ENCODE measurements around the gene GDF3.

DNA sequence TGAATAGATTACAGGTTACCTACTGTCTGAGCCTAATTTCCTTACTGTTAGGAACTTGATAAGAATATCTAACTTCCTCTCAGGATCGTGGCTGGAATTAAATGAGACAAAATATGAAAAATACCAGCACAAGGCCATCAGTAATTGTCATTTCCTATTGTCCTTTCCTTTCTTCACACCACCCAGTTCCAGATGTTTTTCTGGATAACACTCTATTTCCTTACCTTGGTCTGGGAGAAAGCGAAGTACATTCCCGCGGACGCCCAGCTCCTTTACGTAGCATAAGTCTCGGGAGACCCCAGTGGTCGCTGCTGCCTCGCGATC, 376 bp downstream of the GDF3 start:
- TF ChIP-seq, protein P1, sequence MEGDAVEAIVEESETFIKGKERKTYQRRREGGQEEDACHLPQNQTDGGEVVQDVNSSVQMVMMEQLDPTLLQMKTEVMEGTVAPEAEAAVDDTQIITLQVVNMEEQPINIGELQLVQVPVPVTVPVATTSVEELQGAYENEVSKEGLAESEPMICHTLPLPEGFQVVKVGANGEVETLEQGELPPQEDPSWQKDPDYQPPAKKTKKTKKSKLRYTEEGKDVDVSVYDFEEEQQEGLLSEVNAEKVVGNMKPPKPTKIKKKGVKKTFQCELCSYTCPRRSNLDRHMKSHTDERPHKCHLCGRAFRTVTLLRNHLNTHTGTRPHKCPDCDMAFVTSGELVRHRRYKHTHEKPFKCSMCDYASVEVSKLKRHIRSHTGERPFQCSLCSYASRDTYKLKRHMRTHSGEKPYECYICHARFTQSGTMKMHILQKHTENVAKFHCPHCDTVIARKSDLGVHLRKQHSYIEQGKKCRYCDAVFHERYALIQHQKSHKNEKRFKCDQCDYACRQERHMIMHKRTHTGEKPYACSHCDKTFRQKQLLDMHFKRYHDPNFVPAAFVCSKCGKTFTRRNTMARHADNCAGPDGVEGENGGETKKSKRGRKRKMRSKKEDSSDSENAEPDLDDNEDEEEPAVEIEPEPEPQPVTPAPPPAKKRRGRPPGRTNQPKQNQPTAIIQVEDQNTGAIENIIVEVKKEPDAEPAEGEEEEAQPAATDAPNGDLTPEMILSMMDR (IDR thresholded peaks at IDR 0.05 in 4 of 5, conservative IDR thresholded peaks at IDR 0.05 in 1 of 5), result no peak
- no peak for TF ChIP-seq POLR2A (IDR thresholded peaks at IDR 0.05)

All from gastrocnemius medialis (tissue), 4 donors.